Activated T-helper 17 cell treated with anti-CD3 and anti-CD28 coated beads, Interleukin-2, amount 50 U/mL, for 72 hours (primary cell): ENCODE results near the gene SULF2. TPM values are rescaled to one million over a fixed set of nuclear protein-coding genes. Genes with fewer than 3 reads are reported as not detected.
"Not testable (repeated sequence)": the region's sequence is repeated elsewhere in the genome, so short reads cannot be mapped to it uniquely, and the experiment has no call there.

Experiments
- ATAC-seq: fragments of 150-1000 bp; cut with Tn5 transposase; replicated peaks from 2 replicates; pipeline ENCODE4 v1.10.0; 2021; ENCODE audit warnings: mild to moderate bottlenecking, moderate library complexity
- H3K27ac Mint-ChIP-seq: one replicate; pipeline ENCODE4 v1.8.0; 2022; ENCODE audit warnings: mixed read lengths
- H3K27me3 Mint-ChIP-seq: one replicate; pipeline ENCODE4 v1.8.0; 2022; ENCODE audit warnings: mixed read lengths
- H3K36me3 Mint-ChIP-seq: one replicate; pipeline ENCODE4 v1.8.0; 2022; ENCODE audit warnings: low read depth, mild to moderate bottlenecking, mixed read lengths
- H3K4me1 Mint-ChIP-seq: one replicate; pipeline ENCODE4 v1.8.0; 2022; ENCODE audit warnings: mixed read lengths
- H3K4me3 Mint-ChIP-seq: one replicate; pipeline ENCODE4 v1.8.0; 2022; ENCODE audit warnings: mild to moderate bottlenecking, mixed read lengths
- H3K9me3 Mint-ChIP-seq: one replicate; pipeline ENCODE4 v1.8.0; 2022; ENCODE audit warnings: mixed read lengths
- total RNA-seq, 2 donors: library from RNA; stranded (reverse); gene quantifications; one replicate each; pipeline ENCODE4 v1.2.3, GENCODE V29; 2022

The SULF2 gene
- total RNA-seq, 2 donors from 2014 or later = 1.6 to 2.2 TPM

DNA sequence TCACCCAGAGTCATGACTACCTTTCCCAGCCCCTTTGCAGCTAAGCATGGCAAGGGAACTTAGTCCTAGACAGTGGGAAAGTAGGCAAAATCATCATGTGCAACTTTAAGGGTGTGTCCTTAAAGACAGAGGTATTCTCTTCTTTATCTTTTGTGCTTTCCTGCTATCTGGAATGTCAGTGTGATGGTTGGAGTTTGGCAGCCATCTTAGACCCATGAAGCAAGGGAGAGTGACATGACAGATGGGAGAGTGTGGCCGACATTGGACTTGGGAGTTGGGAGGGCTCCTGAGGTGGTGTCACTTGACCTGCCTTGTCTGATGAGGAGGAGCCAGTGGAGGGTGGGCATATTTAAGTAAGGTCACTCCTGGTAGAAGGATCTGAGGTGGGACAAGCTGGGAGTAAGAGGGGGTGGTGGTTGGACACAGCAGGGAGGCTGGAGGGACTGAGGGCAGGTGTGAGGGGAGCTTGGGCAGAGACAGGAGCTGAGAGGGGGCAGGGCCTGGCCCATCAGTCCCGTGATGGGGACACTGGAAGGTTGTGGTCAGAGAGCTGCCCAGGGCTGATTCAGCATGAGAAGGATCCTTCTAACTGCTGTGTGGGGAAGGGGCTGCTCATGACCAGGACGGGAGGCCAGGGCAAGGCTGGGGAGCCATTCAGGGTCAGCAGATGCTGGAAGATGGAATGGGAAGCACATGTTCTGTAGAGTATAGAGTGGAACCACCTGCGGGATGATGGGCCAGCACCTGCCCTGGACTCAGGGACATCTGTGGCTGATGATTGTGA is 29.5 kb upstream of the SULF2 start:
- Mint-ChIP-seq H3K4me3 (no peak overlapping the region), H3K4me1 (no peaks in the 10 kb centered on the region), H3K27me3 (peaks cover 42% of the 10 kb centered on the region), H3K36me3 (no peaks in the 10 kb centered on the region), H3K27ac (no peak overlapping the region), H3K9me3 (peaks cover 5% of the 10 kb centered on the region)
- no peak for ATAC-seq

GRCh38 chr20:47810721-47811347 is 25.6 kb upstream of the SULF2 start:
- ATAC-seq = no peak
- Mint-ChIP-seq H3K27me3 (peaks cover 43% of the 10 kb centered on the region), H3K9me3 (peaks cover 5% of the 10 kb centered on the region), H3K36me3 (no peaks in the 10 kb centered on the region), H3K4me3 (no peak overlapping the region), H3K4me1 (no peaks in the 10 kb centered on the region), H3K27ac (no peak overlapping the region)

GRCh38 chr20:47810116-47810677 is 24.9 kb upstream of the SULF2 start:
- Mint-ChIP-seq H3K9me3 (peaks cover 5% of the 10 kb centered on the region), H3K4me3 (no peak overlapping the region), H3K27me3 (peaks cover 46% of the 10 kb centered on the region), H3K36me3 (no peaks in the 10 kb centered on the region), H3K27ac (no peak overlapping the region), H3K4me1 (no peaks in the 10 kb centered on the region)
- no peak for ATAC-seq

DNA sequence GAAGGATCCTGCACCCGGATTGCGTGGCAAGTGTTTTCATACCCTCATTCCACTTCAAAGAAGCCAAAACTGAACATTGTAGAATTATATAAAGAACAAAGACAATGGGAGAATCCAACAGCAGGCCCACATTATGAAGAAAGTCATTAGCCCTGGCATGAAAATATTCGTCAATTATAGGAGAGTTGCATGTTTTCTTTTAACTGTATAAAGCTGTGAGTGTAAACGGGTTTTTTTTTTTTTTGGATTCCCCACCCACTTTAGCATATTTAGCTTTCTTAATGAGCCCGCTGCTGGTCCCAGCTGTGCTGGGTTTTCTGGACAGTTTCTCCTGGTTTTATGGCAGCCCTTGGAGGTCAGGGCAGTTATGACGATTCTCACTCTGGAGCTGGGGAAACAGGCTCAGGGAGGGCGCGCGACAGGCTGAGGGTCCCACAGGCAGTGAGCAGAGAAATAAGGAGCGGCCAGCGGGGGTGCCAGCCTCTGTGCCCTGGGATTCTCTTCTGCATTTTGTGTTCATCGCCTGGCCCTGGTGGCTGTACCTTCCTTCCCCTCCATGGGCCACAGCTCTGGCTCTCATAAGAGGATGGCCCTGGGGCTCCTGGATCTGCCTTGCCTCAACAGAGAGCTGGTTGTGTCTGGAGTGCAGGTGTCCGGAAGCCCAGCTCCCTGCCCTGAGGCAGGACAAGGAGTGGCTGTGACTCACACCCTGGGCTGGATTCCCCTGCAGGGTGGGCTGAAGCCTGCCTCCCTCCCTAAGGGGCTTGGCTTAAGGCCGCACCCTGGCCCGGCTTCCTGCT is 24.1 kb upstream of the SULF2 start:
- no peak for ATAC-seq
- no peaks in the 10 kb centered on the region for H3K4me1 Mint-ChIP-seq
- H3K9me3 Mint-ChIP-seq = peaks cover 5% of the 10 kb centered on the region
- H3K4me3 Mint-ChIP-seq = no peak overlapping the region
- peaks cover 42% of the 10 kb centered on the region for H3K27me3 Mint-ChIP-seq
- H3K36me3 Mint-ChIP-seq = no peaks in the 10 kb centered on the region
- no peak overlapping the region for H3K27ac Mint-ChIP-seq

- no peak for ATAC-seq
- H3K36me3 Mint-ChIP-seq = no peaks in the 10 kb centered on the region
- no peaks in the 10 kb centered on the region for H3K9me3 Mint-ChIP-seq
- no peak overlapping the region for H3K27ac Mint-ChIP-seq
- no peaks in the 10 kb centered on the region for H3K4me1 Mint-ChIP-seq
- no peak overlapping the region for H3K4me3 Mint-ChIP-seq
- peaks cover 25% of the 10 kb centered on the region for H3K27me3 Mint-ChIP-seq
Observed at GRCh38 chr20:47805951-47806350, 20.7 kb upstream of the SULF2 start.

GRCh38 chr20:47804972-47805371 is 19.7 kb upstream of the SULF2 start:
- H3K4me1 Mint-ChIP-seq, H3K4me3 Mint-ChIP-seq, H3K27ac Mint-ChIP-seq, H3K9me3 Mint-ChIP-seq, ATAC-seq, H3K36me3 Mint-ChIP-seq: not testable (repeated sequence)
- H3K27me3 Mint-ChIP-seq = peaks cover 25% of the 10 kb centered on the region

- H3K27me3 Mint-ChIP-seq = peaks cover 25% of the 10 kb centered on the region
- ATAC-seq, H3K27ac Mint-ChIP-seq, H3K36me3 Mint-ChIP-seq, H3K4me3 Mint-ChIP-seq, H3K9me3 Mint-ChIP-seq, H3K4me1 Mint-ChIP-seq: not testable (repeated sequence)
Observed at GRCh38 chr20:47804224-47804825, 19.0 kb upstream of the SULF2 start.

- H3K4me1 Mint-ChIP-seq = no peaks in the 10 kb centered on the region
- H3K9me3 Mint-ChIP-seq = no peaks in the 10 kb centered on the region
- peaks cover 25% of the 10 kb centered on the region for H3K27me3 Mint-ChIP-seq
- ATAC-seq = no peak
- H3K36me3 Mint-ChIP-seq = no peaks in the 10 kb centered on the region
- no peak overlapping the region for H3K27ac Mint-ChIP-seq
- H3K4me3 Mint-ChIP-seq = no peak overlapping the region
Observed at GRCh38 chr20:47802975-47803374, 17.7 kb upstream of the SULF2 start.

GRCh38 chr20:47802226-47802920 is 17.1 kb upstream of the SULF2 start:
- Mint-ChIP-seq H3K27ac (no peak overlapping the region), H3K9me3 (no peaks in the 10 kb centered on the region), H3K4me1 (no peaks in the 10 kb centered on the region), H3K36me3 (no peaks in the 10 kb centered on the region), H3K27me3 (peaks cover 24% of the 10 kb centered on the region), H3K4me3 (no peak overlapping the region)
- ATAC-seq = no peak

- Mint-ChIP-seq H3K36me3 (no peaks in the 10 kb centered on the region), H3K9me3 (no peaks in the 10 kb centered on the region), H3K27me3 (peaks cover 18% of the 10 kb centered on the region), H3K27ac (no peak overlapping the region), H3K4me1 (no peaks in the 10 kb centered on the region), H3K4me3 (no peak overlapping the region)
- ATAC-seq = no peak
Observed at GRCh38 chr20:47801759-47802158, 16.5 kb upstream of the SULF2 start.

DNA sequence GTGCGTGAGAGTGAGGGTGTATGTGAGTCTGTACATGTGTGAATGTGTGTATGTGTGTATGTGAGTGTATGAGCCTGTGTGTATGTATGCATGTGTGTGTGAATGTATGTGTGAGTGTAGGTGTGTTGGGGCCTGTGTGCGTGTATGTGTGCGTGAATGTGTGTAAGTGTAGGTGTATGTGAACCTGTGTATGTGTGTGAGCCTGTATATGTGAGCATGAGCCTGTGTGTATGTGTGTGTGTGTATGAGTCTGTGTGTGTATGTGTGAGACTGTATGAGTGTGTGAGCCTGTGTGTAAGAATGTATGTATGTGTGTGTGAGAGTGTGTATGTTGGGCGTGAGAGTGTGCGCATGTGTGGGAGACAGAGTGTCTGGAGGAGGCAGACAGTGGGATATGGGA is 15.8 kb upstream of the SULF2 start:
- Mint-ChIP-seq H3K4me1 (no peaks in the 10 kb centered on the region), H3K27me3 (peaks cover 14% of the 10 kb centered on the region), H3K4me3 (no peak overlapping the region), H3K36me3 (no peaks in the 10 kb centered on the region), H3K27ac (no peak overlapping the region), H3K9me3 (no peaks in the 10 kb centered on the region)
- ATAC-seq = no peak

GRCh38 chr20:47800623-47801022 is 15.3 kb upstream of the SULF2 start:
- Mint-ChIP-seq H3K27ac (no peak overlapping the region), H3K36me3 (no peaks in the 10 kb centered on the region), H3K4me3 (no peak overlapping the region), H3K4me1 (no peaks in the 10 kb centered on the region), H3K9me3 (no peaks in the 10 kb centered on the region), H3K27me3 (peaks cover 14% of the 10 kb centered on the region)
- no peak for ATAC-seq

- Mint-ChIP-seq H3K27me3 (peaks cover 6% of the 10 kb centered on the region), H3K27ac (no peak overlapping the region), H3K9me3 (no peaks in the 10 kb centered on the region), H3K36me3 (no peaks in the 10 kb centered on the region), H3K4me3 (no peak overlapping the region), H3K4me1 (no peaks in the 10 kb centered on the region)
- ATAC-seq = no peak
Observed at GRCh38 chr20:47799116-47799715, 13.9 kb upstream of the SULF2 start.
